Measurements from ENCODE around the gene KRT8.
A peak's percentile ranks its signal among the peaks of the same experiment; 100 is the strongest.

KRT8 gene

GRCh38 chr12:52904509-52905300 is at the start of gene KRT8:
Gene KRT8 (minus strand): TSS chr12:52905076. CDS start chr12:52904981, 95 bp downstream.
- DNase-seq = peak; percentile 6

GRCh38 chr12:52953181-52953841 is 48.4 kb upstream of the KRT8 start:
- no peak for DNase-seq

GRCh38 chr12:52952076-52952801 is 47.4 kb upstream of the KRT8 start:
- DNase-seq = no peak

DNA sequence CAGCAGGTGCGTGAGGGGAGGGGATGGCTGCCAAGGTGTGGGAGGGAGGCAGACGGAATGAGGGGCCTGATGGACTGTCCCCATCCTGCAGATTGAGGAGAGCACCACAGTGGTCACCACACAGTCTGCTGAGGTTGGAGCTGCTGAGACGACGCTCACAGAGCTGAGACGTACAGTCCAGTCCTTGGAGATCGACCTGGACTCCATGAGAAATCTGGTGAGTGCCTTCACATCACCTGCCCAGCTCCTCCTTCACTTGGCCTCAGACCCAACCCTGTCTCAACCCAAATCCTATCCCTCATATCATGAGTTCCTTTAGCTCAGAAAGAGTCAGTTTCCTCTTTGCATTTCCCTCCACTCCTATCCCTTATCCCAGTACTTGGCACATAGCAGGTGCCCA is 46.8 kb upstream of the KRT8 start:
- no peak for DNase-seq

DNA sequence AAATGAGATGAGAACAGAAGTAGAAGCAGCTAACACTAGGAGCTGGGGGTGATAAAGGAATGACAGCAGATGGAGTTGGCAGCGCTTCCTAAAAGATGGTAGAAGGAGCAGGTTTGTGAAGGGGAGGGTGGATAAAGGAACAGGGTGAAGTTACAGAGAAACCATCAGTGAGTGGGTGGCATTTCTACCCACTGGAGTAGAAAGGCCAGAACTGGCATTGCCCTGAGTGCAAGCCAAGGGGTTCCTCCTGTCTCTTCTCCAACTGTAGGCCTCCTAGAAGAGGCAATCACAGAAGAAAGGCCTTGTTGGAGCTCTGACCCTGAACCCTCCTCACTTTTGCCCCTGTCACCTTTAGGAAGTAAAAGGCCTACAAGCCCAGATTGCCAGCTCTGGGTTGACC is 46.2 kb upstream of the KRT8 start:
- no peak for DNase-seq

- no peak for DNase-seq
Observed at GRCh38 chr12:52950553-52950952, 45.7 kb upstream of the KRT8 start.

GRCh38 chr12:52949413-52950331 is 44.8 kb upstream of the KRT8 start:
- DNase-seq = no peak

DNA sequence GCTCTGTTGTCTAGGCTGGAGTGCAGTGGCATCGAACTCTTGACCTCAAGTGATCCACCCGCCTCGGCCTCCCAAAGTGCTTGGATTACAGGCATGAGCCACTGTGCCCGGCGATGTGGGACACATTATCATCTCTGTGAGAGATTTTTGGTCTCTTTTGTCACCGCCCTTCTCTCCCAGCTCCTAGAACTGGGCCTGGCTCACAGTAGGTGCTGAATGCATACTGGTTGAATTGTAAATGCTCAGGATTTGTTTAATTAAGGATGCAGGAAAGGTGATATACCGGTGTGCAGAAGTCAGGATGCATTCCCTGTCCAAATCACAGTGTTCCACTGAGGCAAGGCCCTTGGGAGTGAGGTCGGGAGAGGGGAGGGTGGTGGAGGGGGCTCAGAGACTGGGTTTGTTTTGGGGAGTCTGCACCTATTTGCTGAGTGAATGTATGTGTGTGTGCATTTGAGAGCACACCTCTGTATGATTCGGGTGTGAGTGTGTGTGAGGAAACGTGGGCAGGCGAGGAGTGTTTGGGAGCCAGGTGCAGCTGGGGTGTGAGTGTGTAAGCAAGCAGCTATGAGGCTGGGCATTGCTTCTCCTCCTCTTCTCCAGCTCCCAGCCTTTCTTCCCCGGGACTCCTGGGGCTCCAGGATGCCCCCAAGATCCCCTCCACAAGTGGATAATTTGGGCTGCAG is 43.0 kb upstream of the KRT8 start:
- no peak for DNase-seq

- DNase-seq = no peak
Observed at GRCh38 chr12:52946797-52947547, 42.1 kb upstream of the KRT8 start.

DNA sequence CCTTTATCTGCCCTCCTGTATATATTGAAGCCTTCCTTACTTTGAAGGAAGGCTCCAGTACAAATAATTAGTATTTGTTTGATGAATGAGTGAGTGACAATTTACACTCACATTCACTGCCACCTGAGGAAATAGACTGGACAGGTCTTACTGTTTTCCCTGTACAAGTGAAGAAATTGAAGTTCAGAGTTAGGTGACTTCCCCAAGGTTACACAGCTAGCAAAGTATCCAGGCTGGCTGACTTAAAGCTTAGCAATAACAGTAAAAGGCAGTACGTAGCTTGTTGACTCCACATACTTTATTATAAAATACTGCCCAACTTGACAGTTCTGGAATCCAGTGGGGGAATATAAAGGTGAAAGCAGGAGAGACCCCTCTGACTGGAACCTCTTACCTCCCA is 41.5 kb upstream of the KRT8 start:
- DNase-seq = no peak

DNA sequence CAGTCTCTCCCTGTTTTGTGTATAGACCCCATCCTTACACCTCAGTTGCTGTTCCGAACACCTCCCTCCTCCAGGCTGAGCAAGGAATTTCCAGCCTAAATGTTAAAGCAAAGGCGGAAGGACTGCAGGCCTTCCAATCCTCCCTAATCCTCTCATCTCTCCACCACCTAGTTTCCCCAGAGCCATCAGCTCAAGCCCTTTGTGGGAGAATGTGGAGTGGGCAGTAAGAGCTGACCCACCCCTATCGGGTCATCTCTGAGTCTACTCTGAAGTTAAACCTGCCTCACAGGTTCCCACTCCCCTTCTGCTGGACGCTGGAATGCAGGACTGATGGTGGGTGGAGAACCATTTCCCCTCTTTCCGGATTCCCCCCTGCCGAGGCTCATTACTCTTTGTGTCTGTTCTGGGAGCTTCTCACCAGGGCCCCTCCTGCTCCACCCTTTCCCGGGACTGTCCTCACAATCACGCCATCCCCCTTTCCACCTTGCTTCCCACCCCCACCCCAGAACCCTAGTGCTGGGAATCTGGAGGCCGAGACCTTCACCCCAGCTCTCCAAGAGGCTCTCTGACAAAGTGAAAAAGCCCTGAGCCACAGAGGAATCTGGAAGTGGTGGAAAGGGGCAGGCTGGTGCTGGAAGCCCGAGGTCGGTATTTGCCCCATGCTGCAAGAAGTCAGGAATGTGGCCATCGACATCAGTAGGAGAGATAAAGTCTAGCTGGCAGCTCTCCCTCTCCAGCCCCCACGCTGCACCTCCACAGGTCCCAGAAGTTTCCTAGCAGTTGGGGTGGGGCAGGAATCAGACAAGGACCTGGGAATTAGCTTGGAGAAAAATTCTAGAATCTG is 40.7 kb upstream of the KRT8 start:
- no peak for DNase-seq

DNA sequence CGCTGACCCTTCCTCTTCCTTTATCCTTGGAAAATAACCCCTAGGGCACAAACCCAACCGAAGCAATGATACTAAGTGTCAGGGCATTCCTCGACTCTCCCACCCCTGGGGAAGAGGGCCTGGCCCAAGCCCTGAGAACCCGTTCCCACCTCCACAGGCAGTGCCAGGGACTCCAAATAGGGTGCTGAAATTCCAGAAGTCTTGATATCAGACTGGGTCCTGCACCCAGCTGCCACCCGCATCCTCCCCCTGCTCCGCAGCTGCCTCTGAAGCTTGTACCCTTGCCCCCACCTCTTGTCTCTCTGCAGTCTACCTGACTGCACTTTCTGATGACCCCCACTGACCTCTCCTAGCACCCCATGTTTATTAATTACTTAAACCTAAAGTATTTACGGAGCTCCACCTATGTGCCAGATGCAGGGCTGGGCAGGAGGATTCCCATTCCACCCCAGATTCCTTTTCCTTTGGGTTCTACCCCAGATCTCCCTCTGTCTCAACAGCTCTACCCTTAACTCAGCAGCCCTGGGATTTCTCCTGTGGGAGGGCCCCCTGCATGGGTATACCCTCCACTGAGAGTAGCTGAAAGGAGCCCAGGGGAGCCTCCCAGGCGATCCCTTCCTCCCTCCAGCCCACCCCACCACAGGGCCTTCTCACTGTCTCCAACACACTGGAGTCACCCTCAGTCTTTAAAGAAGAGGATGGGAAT is 40.0 kb upstream of the KRT8 start:
- DNase-seq = no peak

GRCh38 chr12:52942901-52943181 is 38.0 kb upstream of the KRT8 start:
- no peak for DNase-seq

- no peak for DNase-seq
Observed at GRCh38 chr12:52942066-52942900, 37.4 kb upstream of the KRT8 start.

DNA sequence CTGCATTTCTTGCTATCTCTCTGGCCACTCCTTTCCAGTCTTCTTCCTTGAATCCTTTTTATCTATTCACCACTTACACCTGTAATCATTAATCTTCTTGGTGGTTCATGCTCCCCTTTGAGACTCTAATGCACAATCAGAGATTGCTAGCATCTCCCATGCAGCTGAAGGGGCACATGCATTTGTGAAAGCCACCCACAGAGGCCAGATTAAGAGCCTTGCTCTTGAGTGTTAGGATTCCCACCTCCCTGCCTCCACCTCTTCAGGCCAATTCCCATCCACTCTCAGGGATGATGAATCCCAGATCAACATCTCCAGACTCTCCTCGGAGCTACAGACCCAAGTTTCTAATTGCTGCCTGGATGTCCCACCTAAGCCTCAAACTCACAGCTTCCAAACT is 24.7 kb upstream of the KRT8 start:
- DNase-seq = no peak

DNA sequence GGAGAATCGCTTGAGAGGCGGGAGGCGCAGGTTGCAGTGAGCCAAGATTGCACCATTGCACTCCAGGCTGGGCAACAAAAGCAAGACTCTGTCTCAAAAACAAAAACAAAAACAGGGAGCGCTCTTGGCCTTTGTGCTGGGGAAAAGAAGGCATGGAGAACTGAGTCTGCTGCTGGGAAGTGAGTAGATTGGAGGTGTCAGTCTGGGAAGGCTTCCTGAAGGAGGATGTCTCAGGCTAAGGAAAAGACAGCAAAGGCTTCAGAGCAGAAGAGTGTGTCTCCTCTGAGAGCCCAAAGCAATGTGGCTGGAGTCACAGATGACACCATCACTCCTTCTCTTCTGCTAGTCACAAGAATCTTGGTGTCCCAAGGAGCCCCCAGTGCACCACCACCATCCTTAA is 23.1 kb upstream of the KRT8 start:
- no peak for DNase-seq

- DNase-seq = no peak
Observed at GRCh38 chr12:52926596-52927234, 21.8 kb upstream of the KRT8 start.

Data from activated CD4-positive, alpha-beta T cell treated with anti-CD3 and anti-CD28 coated beads, Interleukin-2, amount 50 U/mL, for 1 hour (primary cell).